GM18873 (cell line): ENCODE data around the gene G6PC1.
"Not testable (repeated sequence)": the region's sequence is repeated elsewhere in the genome, so short reads cannot be mapped to it uniquely, and the experiment has no call there.

Source experiments
- ATAC-seq: cut with Tn5 transposase; IDR thresholded peaks from one replicate; pipeline ENCODE4 v1.9.1; 2021; ENCODE audit warnings: mild to moderate bottlenecking, moderate library complexity, moderate number of reproducible peaks; ENCODE audit not compliant: unreplicated experiment, low FRiP score

G6PC1 gene

DNA sequence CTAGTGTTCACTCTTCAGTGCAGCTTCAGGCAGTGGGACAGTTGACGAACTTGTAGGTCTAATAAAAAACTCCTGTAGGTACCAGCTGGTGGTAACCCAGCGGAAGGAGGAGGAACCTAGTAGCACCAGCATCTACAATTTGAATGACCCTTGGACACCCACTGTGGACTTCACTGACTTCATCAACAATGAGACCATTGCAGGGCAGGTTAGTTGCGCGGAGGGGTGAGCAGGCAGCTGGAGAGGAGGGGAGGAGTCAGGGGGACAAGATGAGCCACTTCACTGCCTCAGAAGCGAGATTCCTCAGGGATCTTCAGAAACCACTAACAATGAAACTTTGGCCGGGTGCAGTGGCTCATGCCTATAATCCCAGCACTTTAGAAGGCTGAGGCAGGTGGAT, 27.3 kb upstream of the G6PC1 start:
- ATAC-seq: no peak

DNA sequence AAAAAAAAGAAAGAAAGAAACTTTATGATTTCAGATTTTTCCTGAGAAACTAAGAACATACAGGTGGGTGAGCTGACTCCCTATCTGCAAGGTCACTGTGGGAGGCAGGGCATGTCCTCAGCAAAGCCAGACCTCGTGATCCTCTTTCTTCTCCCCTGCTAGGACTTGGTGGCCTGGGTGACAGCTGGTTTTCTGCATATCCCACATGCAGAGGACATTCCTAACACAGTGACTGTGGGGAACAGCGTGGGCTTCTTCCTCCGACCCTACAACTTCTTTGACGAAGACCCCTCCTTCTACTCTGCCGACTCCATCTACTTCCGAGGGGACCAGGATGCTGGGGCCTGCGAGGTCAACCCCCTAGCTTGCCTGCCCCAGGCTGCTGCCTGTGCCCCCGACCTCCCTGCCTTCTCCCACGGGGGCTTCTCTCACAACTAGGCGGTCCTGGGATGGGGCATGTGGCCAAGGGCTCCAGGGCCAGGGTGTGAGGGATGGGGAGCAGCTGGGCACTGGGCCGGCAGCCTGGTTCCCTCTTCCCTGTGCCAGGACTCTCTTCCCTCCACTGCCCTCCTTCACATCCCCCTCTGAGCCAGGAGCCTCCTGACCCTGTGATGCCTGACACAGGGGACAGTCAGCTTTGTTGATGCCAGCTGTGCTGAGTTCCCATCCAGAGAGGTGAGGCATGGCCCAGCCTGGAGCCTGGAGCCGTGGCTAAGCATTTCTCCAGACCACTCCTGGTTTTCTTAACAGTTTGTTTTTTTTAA, 26.5 kb upstream of the G6PC1 start:
- not testable (repeated sequence) for ATAC-seq

DNA sequence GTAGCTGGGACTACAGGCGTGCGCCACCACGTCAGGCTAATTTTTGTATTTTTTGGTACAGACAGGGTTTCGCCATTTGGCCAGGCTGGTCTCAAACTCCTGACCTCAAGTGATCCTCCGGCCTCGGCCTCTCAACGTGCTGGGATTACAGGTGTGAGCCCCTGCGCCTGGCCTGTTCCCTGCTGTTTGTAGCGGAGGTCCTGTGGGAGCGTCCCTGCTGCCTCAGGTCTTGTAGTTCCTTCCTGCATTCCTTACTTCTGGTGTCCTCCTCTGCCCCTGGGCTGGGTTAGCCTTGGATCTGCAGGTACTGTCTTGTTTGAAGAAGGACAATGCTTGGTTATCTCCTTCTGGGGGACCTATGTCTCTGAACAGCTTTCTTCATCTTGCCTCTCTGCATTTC, 23.6 kb upstream of the G6PC1 start:
- ATAC-seq: no peak

DNA sequence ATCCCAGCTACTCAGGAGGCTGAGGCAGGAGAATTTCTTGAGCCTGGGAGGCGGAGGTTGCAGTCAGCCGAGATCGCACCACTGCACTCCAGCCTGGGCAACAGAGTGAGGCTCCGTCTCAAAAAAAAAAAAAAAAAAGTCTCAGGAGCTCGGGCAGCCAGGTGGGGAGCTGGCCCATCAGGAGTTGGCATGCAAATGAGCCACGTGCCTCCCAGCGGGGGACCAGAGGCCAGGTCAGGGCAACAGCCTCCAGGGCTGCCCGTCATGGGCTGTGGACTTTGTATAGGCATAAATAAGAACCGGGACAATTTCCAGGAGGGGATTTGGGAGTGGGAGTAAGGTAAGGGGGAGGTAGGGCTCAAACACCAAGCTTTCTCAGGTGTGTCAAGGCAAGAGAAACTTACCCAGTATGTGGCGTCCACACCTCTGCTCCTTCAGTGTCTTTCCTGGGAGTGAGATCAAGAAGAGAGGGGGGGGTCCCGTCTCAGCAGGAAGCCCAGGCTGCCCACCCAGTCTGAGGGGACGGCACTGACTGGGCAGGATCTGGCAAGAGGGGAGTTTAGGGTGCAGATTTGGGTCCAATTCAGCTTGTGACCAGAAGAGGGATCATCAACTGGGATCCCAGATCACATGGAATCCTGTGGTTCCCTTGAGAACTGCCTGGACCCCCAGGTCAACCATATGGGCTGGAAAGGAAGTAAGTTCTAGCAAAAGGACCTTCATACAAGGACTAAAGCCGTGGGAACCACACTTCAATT, 22.3 kb upstream of the G6PC1 start:
- no peak for ATAC-seq

DNA sequence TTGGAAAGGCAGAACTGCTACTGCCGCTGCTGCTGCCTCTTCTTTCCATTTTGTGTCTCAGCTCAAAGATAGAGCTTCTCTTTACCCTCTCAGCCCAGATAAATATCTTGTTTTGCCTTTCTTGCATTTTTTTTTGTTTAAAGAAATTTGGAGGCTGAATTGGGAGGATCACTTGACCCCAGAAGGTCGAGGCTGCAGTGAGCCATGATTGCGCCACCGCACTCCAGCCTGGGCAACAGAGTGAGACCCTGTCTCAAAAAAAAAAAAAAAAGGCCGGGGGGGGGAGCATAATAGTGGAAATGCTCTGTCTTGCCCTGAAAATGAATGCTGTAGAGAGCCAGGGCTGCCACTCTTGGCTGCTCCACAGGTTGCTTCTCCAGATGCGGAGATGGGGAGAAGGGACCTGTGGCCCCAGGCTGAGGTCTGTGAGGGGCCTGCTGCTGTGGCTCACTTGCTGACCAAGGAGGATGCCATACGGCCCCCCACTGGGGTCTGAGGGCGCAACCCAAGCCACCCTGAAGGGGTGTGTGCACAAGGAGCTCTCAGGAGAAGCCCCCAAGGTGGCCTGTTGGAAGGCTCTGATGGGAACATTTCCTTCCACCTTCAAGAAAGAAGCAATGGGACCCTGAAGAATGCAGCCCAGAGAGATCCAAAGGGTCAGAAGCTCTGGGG, 21.5 kb upstream of the G6PC1 start:
- no peak for ATAC-seq

DNA sequence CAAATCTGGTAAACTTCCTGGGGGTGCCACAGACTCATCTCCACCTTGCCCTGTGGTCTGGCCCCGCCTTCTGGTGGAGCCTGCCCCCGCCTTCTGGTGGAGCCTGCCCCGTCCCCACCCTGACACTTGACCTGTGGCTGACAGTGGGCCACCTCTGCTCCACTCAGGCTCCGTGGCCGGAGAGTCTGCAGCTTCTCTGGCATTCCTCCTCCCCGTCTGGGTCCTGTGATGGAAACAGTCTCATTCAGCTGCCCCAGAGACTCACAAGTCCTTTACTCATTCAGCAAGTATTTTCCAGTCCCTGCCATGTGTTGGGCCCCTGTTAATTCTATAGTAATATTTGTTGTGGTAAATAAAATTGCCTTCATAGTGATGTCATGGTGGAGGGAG, 21.0 kb upstream of the G6PC1 start:
- ATAC-seq: no peak

DNA sequence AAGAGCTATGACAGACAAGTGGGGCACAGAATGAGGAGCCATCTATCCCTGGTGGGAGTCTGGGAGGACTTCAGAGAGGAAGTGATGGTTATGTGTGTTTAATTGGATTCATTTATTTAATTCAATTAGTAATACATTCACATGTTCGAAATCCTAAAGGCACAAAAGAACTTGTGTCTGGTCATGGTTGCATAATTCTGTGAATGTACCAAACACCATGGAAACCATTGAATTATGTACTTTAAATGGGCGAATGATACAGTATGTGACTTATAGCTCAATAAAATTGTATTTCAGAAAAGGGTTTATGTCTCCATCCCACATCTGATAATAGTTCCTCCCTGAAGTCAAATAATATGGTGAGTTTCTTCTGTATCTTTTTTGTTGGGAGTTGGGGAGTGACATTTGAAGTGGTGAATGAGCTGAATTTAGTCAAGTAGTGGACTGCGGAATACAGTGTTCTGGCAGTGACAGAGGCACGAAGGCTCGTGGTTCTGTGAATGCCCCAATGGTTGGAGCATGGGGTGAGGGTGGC, 19.8 kb upstream of the G6PC1 start:
- no peak for ATAC-seq

DNA sequence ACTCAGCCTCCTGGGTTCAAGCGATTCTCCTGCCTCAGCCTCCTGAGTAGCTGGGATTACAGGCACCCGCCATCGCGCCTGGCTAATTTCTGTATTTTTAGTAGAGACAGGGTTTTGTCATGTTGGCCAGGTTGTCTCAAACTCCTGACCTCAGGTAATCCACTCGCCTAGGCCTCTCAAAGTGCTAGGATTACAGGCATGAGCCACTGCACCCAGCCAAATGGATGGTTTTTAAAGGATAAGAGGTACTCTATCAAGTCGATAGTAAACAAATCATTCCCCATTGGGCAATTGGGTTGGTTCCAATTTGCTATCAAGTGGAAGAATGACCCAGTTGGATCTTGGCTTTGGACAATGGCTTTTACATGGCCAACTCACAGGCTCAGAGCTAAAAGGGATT, 18.9 kb upstream of the G6PC1 start:
- ATAC-seq: not testable (repeated sequence)

DNA sequence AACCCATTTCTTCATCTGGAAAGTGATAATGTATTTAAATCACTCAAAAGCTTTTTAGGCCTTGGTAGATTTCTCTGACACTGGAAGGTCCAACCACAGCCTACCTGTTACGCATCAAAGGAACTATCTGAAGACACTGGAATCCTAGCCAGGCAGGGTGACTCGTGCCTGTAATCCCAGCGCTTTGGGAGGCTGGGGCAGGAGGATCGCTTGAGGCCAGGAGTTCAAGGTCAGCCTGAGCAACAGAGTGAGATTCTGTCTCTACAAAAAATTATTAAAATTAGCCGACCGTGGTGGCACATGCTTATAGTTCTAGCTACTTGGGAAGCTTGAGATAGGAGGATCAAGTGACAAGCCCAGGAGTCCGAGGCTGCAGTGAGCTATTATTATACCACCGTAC, 18.4 kb upstream of the G6PC1 start:
- no peak for ATAC-seq

DNA sequence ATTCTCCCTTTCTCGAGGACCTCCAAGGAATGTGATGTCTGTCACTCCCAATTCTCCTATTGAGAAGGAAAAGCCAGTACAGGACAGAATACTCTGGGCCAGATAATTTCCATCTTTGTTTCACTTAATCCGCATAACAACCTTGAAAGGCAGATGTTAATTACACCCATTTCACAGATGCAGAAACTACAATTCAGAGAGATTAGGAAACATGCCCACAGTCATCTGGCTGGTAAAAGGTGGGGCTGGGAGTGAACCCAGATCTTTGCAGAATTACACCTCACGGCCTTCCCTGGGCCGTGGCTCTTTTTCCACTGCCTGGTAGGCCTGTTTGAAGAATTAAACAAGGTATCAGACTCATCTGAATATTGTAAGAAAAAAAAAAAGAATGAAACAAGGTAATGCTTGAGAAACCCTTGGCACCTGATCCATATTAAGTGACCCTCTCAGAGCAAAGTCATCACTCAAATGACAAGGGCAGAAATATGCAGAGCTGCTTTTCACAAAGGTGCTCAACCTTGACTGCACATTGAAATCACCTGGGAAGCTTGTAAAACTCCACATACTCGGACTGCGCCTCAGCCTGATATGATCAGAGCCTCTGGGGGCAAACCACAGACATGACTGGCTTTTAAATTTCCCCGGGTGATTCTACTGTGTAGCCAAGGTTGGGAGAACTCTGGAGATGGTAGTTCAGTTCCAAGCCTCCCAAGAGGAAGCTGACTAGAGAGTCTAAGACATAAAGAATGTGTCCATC, 16.6 kb upstream of the G6PC1 start:
- no peak for ATAC-seq

DNA sequence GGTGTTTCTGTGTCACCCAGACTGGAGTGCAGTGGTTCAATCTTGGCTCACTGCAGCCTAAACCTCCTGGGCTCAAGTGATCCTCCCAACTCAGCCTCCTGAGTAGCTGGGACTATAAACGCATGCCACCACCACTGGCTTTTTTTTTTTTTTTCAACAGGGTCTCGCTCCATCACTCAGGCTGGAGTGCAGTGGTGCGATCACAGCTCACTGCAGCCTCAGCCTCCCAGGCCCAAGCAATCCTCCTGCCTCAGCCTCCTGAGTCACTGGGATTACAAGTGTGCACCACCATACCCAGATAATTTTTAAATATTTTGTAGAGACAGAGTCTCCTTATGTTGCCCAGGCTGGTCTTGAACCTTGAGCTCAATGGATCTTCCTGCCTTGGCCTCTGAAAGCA, 14.8 kb upstream of the G6PC1 start:
- ATAC-seq: not testable (repeated sequence)

DNA sequence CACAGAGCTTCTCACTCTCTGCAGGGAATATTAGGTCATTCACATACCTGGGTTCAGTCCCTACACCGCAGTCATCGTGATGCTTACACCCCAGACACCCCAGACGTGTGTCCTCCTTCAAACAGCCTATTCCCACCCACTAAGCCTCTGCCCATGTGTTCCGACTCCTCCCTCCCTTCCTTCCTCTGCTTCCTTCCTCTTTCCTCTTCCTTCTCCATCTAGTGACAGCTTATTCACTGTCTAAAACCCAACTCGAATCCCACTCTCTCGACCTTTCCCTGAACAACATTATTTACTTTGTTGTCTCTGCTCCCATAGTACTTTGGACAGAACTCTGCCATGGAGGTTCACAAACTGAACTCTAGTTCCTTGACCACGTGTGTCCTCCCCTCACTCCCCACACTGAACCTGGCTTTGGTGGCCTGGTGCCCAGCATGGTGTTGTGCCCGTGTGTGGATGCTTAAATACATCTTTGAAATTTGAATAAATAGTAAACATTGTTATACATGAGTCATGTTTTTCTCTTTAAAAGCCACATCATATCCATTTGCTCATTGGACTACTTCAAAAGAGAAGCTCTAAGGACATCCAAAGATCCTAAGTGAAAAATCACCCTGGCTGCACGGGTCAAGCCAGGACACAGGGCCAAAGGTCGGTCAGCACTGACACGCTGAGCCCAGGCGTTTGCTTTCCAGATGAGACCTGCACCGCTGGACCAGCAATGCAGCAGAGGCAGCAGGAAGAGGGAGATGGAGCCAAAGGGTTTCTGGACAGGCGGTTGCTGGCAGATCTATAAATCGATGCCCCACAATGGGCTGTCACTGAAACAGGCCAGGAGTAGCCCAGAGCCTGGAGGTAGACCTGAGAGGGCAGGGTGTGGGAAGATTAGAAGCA, 14.1 kb upstream of the G6PC1 start:
- no peak for ATAC-seq

DNA sequence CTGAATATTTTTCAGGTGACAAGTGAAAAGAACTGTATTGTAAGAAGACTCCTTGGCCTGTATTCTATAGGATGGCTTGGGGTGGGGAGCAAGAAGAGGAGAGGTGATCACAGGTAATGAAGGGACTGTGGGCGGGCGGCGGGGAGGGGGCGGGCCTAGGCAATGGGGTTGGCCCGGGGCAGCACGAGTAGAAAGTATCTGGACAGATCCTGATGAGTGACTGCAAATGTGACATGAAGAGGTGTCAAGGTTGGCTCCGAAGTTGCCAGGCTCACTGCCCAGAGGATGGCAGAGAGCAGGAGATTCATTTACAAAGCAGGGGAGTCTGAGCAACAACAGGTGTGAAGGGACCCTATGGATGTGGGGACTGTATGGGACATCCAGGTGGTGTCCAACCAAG, 10.8 kb upstream of the G6PC1 start:
- no peak for ATAC-seq

DNA sequence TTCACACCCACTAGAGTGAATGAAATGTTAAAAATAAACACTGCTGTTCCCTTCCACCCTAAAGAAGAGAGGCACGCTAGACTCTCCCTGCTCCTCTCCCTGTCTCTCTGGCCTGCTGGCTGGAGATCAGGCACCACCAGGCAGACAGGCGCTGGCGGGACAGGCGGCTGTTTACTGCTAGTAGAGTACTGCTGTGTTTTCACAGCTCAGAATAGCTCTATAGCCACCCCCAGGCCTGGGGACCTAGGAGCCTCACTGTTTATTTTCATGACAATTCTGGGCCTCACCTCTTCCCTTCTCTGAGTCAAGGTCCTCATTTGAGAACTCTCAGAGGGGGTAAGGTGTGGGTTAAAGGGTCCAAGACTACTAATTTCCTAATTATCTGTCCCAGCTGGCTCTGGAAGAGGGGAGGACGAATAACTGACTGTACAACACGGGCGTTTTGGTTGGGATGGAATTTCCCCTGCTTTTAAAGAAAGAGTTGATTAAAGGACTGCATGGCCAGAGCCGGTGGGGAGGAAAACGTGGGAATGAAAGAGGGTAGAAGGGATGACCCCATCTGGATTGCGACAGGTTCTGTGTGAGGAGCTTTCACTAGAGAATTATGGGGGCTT, 9.0 kb upstream of the G6PC1 start:
- ATAC-seq: no peak

DNA sequence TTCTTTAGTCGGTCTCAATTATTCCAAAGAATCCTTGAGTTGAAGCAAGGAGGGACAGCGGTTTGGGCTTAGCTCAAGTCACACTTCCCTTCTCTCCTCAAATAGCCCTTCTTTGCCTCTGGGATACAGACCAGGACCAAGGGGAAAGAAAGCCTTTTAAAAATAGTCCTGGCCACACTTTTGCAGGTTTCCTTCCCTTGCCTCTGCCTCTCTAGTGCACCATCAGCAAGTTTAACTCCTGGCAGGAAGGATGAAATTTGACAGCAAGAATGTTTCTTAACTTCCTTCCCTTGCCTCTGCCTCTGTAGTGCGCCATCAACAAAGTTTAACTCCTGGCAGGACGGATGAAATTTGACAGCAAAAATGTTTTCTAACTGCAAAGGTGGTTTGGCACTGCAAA, 7.2 kb upstream of the G6PC1 start:
- no peak for ATAC-seq

DNA sequence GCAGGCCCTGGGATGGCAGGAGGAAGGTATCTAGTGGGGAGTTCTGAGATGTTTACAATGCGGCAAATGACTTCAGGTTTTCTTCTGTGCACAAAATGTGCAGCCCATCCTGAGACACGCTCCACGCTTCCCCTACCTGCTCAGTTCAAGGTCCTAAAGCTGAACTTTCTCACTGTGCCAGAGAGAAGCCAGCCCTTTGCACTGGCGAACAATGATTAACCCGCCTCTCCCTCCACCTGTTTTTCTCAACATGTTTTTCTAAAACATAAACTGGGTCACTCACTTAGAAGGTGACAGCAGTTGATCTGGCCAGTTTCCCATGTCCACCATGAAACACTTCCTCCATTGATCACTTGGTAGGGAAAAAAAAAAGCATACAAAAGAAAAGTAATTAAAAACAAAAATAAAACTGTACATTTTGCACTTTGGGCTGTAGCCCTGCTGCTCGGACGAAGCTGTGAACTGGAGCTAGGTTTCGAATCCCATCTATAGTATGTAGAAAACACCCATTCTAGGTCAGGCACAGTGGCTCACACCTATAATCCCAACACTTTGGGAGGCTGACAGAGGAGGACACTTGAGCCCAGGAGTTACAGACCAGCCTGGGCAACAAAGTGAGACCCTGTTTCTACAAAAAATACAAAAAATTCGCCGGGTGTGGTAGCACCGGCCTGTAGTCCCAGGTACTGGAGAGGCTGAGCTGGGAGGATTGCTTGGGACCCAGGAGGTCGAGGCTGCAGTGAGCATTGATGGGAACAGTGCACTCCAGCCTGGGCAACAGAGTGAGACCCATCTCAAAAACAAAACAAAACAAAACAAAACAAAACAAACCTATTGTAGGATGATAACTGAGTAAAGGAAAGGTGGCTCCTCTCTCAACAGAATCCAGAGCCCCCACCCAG, 6.1 kb upstream of the G6PC1 start:
- ATAC-seq: no peak

DNA sequence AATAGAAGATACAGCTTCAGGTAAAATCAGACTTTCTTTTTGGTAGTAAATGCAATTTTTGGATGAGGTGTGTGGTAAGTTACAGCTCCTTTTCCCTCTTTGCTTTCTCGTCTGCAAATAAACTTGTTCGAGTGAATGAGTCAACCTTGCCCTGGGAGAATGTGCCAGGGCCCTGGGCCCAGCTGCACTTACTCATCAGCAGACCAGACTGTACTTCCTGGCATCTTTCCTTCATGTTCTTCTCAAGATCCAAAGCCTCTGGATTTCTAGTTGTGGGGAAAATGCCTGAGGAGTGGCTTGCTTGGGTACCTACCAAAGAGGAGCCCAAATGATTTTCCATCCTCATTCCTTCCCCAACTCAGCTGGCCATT, 5.4 kb upstream of the G6PC1 start:
- no peak for ATAC-seq

DNA sequence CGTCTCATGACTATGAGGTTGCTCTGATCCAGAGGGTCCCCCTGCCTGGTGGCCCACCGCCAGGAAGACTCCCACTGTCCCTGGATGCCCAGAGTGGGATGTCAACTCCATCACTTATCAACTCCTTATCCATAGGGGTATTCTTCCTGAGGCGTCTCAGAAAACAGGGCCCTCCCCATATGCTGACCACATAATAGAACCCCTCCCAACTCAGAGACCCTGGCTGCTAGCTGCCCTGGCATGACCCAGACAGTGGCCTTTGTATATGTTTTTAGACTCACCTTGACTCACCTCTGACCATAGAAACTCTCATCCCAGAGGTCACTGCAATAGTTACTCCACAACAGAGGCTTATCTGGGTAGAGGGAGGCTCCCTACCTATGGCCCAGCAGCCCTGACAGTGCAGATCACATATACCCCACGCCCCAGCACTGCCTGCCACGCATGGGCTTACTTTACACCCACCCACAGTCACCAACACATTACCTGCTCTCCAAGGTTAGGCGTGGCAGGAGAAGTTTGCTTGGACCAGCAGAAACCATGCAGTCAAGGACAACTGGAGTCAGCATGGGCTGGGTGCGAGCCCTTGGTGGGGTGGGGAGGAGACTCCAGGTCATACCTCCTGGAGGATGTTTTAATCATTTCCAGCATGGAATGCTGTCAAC, 2.3 kb upstream of the G6PC1 start:
- no peak for ATAC-seq
